SK-N-MC (cell line): ENCODE measurements around the gene AGRN.

Experiments
- EZH2 ChIP-seq: fragments of 200-600 bp; sonication (generic); IDR thresholded peaks from one replicate; pipeline ENCODE4 v1.6.1; 2017; ENCODE audit warnings: antibody characterized with exemption
- FOXP2 ChIP-seq: optimal IDR thresholded peaks from 2 replicates; pipeline ENCODE3; 2011; ENCODE audit warnings: mild to moderate bottlenecking, moderate library complexity; ENCODE audit not compliant: insufficient read depth; ENCODE audit errors: extremely low read length, control extremely low read depth
- POLR2AphosphoS5 ChIP-seq: IDR thresholded peaks from 2 replicates; pipeline ENCODE4 v1.6.1; 2012; ENCODE audit warnings: mild to moderate bottlenecking, low read depth, low read length, borderline replicate concordance

DNA sequence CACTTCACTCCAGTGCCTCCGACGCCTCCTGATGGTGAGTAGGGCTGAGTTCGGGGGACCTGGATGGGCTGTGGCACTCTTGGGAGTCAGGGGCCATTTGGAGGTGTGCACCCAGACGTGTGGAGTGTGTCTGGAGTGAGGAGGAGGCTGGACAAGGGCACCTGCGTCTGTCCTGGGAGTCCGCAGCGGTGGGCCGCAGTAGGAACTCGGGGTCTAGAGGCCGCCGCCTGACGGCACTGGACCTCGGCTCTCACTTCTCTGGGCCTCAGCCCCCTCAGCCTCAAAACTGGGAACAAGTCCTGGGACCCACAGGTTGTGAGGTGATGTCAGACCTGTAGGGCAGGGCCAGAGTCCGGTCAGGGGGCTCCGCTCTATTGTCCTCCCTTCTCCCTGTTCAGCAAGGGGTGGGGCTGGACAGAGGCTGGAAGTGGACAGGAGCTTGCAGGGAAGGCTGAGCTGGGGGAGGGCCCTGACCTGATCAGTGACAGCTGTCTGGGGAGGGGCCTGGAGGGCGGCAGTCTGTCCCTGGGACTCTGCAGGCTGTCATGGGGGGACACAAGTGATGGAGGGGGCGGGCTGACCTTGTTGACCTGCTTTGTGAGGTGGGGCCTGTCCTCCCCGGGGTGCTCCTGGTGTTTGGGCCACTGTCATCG, 15.5 kb downstream of the AGRN start:
- no peak for TF ChIP-seq EZH2
- no peak for TF ChIP-seq POLR2AphosphoS5
- TF ChIP-seq FOXP2: no peak
